ENCODE measurements around the gene TENM4.

GRCh38 chr11:79084382-79084781 lies 356.4 kb downstream of the TENM4 start:
- no peak for TF ChIP-seq POLR2A (IDR thresholded peaks at IDR 0.05; ENCODE audit: low read length)
- no peak for TF ChIP-seq ESRRA (IDR thresholded peaks at IDR 0.05; ENCODE audit: borderline replicate concordance, low read length)
- TF ChIP-seq CTCF (IDR thresholded peaks at IDR 0.05) = no peak
- no peak for TF ChIP-seq SMC3 (IDR thresholded peaks at IDR 0.05)
- TF ChIP-seq EP300 (IDR thresholded peaks at IDR 0.05) = no peak
- TF ChIP-seq ELK1 (IDR thresholded peaks at IDR 0.05; ENCODE audit: low read depth, low read length) = no peak
- TF ChIP-seq ZFP36 (IDR thresholded peaks at IDR 0.05; ENCODE audit: borderline replicate concordance, partially characterized antibody) = no peak
- TF ChIP-seq ATOH8 (CRISPR knock-in tag; IDR thresholded peaks at IDR 0.05; ENCODE audit: low read depth) = no peak
- TF ChIP-seq ZC3H11A (IDR thresholded peaks at IDR 0.05) = no peak
- no peak for TF ChIP-seq JUNB (IDR thresholded peaks at IDR 0.05)
- TF ChIP-seq MYC (IDR thresholded peaks at IDR 0.05; ENCODE audit: borderline replicate concordance, low read length) = no peak
- no peak for TF ChIP-seq BHLHE40 (IDR thresholded peaks at IDR 0.05; ENCODE audit: low read depth, low read length)
